A549 (cell line): ENCODE results near the gene IL1RN.

Source experiments
- CTCF ChIP-seq: fragments of >200 bp; sonication (Bioruptor Twin); formaldehyde crosslinking; IDR thresholded peaks from 3 replicates; pipeline ENCODE4 v1.5.1; 2016
- KDM1A ChIP-seq: fragments of 200-600 bp; sonication (generic); IDR thresholded peaks from 2 replicates; pipeline ENCODE4 v1.6.1; 2016; ENCODE audit warnings: low read depth, mild to moderate bottlenecking
- RAD21 ChIP-seq, 2 experiments: fragments of >200 bp in 1 of 2; sonication (Bioruptor Twin) in 1 of 2; formaldehyde crosslinking in 1 of 2; IDR thresholded peaks in 1 of 2; conservative IDR thresholded peaks in 1 of 2; 2 replicates in 1 of 2; 3 replicates in 1 of 2; pipeline ENCODE4 v1.6.1; 2012 to 2018; ENCODE audit warnings: inconsistent platforms in 1 of 2
- ZSCAN20 ChIP-seq: fragments of 250-450 bp; sonication (Bioruptor Pico); IDR thresholded peaks from 2 replicates; pipeline ENCODE4 v1.8.0; 2022; ENCODE audit warnings: mild to moderate bottlenecking, moderate library complexity

GRCh38 chr2:113102133-113102532, 25.3 kb upstream of the IL1RN start:
- TF ChIP-seq CTCF (no peak), ZSCAN20 (CRISPR knock-in tag) (no peak), RAD21 (conservative IDR thresholded peaks at IDR 0.05 in 1 of 2, IDR thresholded peaks at IDR 0.05 in 1 of 2) (no peak), KDM1A (no peak)
